ENCODE data around the gene MAD1L1.
A peak's percentile ranks its signal among the peaks of the same experiment; 100 is the strongest.

The MAD1L1 gene

GRCh38 chr7:2217206-2217605, 15.5 kb downstream of the MAD1L1 start:
- no peak for DNase-seq

GRCh38 chr7:2215851-2216250, 16.9 kb downstream of the MAD1L1 start:
- no peak for DNase-seq

- DNase-seq: no peak
These were observed 18.1 kb downstream of the MAD1L1 start for GRCh38 chr7:2214636-2215035.

GRCh38 chr7:2213551-2214215, 19.1 kb downstream of the MAD1L1 start:
- no peak for DNase-seq

- DNase-seq: no peak
These were observed 19.8 kb downstream of the MAD1L1 start for GRCh38 chr7:2212906-2213305.

- DNase-seq: no peak
These were observed 20.8 kb downstream of the MAD1L1 start for GRCh38 chr7:2211926-2212325.

- no peak for DNase-seq
These were observed 21.4 kb downstream of the MAD1L1 start for GRCh38 chr7:2211259-2211880.

GRCh38 chr7:2210551-2211258, 22.0 kb downstream of the MAD1L1 start:
- DNase-seq: no peak

- DNase-seq: no peak
These were observed 22.8 kb downstream of the MAD1L1 start for GRCh38 chr7:2209961-2210323.

GRCh38 chr7:2209146-2209960, 23.4 kb downstream of the MAD1L1 start:
- peak; percentile 48 for DNase-seq

GRCh38 chr7:2208712-2209111, 24.0 kb downstream of the MAD1L1 start:
- DNase-seq: no peak

GRCh38 chr7:2205036-2205780, 27.5 kb downstream of the MAD1L1 start:
- DNase-seq: no peak

GRCh38 chr7:2204446-2204845, 28.3 kb downstream of the MAD1L1 start:
- DNase-seq: no peak

- no peak for DNase-seq
These were observed 28.9 kb downstream of the MAD1L1 start for GRCh38 chr7:2203766-2204300.

- no peak for DNase-seq
These were observed 29.6 kb downstream of the MAD1L1 start for GRCh38 chr7:2202901-2203765.

- no peak for DNase-seq
These were observed 30.4 kb downstream of the MAD1L1 start for GRCh38 chr7:2202361-2202761.

GRCh38 chr7:2201686-2202360, 30.9 kb downstream of the MAD1L1 start:
- no peak for DNase-seq

- no peak for DNase-seq
These were observed 31.6 kb downstream of the MAD1L1 start for GRCh38 chr7:2201128-2201527.

GRCh38 chr7:2200584-2200980, 32.2 kb downstream of the MAD1L1 start:
- DNase-seq: no peak

GRCh38 chr7:2199956-2200583, 32.7 kb downstream of the MAD1L1 start:
- no peak for DNase-seq
